Loucy (cell line): ENCODE data around the gene RPL27A.

ENCODE experiments used
- H2AFZ ChIP-seq: fragments of 200-600 bp; sonication (generic); 2 replicates; pipeline ENCODE4 v1.6.0; 2016; ENCODE audit warnings: antibody characterized with exemption, mild to moderate bottlenecking, low read length, moderate library complexity
- H3F3A ChIP-seq: fragments of 200-600 bp; 2 replicates; pipeline ENCODE4 v1.6.0; 2016; ENCODE audit warnings: antibody characterized with exemption, low read depth, mild to moderate bottlenecking
- H3K27me3 ChIP-seq: fragments of 200-600 bp; sonication (generic); 2 replicates; pipeline ENCODE4 v1.6.1; 2014; ENCODE audit warnings: low read length, mild to moderate bottlenecking; ENCODE audit not compliant: insufficient read depth, poor library complexity, severe bottlenecking
- H3K36me3 ChIP-seq: fragments of 200-600 bp; sonication (generic); 2 replicates; pipeline ENCODE4 v1.6.1; 2016; ENCODE audit warnings: low read length; ENCODE audit not compliant: insufficient read depth
- H3K4me1 ChIP-seq: fragments of 200-600 bp; sonication (generic); 2 replicates; pipeline ENCODE4 v1.5.1; 2014; ENCODE audit warnings: low read length, mild to moderate bottlenecking; ENCODE audit not compliant: insufficient read depth, poor library complexity, severe bottlenecking
- H3K4me2 ChIP-seq: fragments of 200-600 bp; sonication (generic); 2 replicates; pipeline ENCODE4 v1.6.0; 2014; ENCODE audit warnings: antibody characterized with exemption, low read length, low read depth, mild to moderate bottlenecking; ENCODE audit not compliant: poor library complexity, severe bottlenecking
- H3K4me3 ChIP-seq: fragments of 200-600 bp; sonication (generic); 2 replicates; pipeline ENCODE4 v1.5.1; 2014; ENCODE audit warnings: low read length, mild to moderate bottlenecking, mixed read lengths; ENCODE audit not compliant: poor library complexity, severe bottlenecking
- H3K79me2 ChIP-seq: fragments of 200-600 bp; sonication (generic); 2 replicates; pipeline ENCODE4 v1.6.1; 2014; ENCODE audit warnings: low read length; ENCODE audit not compliant: insufficient read depth
- H3K9ac ChIP-seq: fragments of 200-600 bp; sonication (generic); 2 replicates; pipeline ENCODE4 v1.6.0; 2014; ENCODE audit warnings: mild to moderate bottlenecking, low read depth, low read length, moderate library complexity; ENCODE audit not compliant: poor library complexity, severe bottlenecking
- H3K9me2 ChIP-seq: fragments of 200-600 bp; sonication (generic); replicated peaks from 2 replicates; pipeline ENCODE4 v1.6.1; 2016; ENCODE audit warnings: low read depth, low read length, mixed read lengths
- H3K9me3 ChIP-seq: fragments of 200-600 bp; sonication (generic); 2 replicates; pipeline ENCODE4 v1.6.1; 2014; ENCODE audit warnings: mild to moderate bottlenecking, antibody characterized with exemption, low read length, low read depth; ENCODE audit not compliant: insufficient read depth
- H4K20me1 ChIP-seq: fragments of 200-600 bp; sonication (generic); 2 replicates; pipeline ENCODE4 v1.6.0; 2014; ENCODE audit warnings: antibody characterized with exemption, low read length, mild to moderate bottlenecking; ENCODE audit not compliant: insufficient read depth, poor library complexity, severe bottlenecking
- CTCF ChIP-seq: fragments of 200-600 bp; sonication (generic); conservative IDR thresholded peaks from 2 replicates; pipeline ENCODE4 v1.5.1; 2014; ENCODE audit warnings: mild to moderate bottlenecking, antibody characterized with exemption, low read length
- EZH2phosphoT487 ChIP-seq: fragments of 200-600 bp; IDR thresholded peaks from 2 replicates; pipeline ENCODE4 v1.6.1; 2018; ENCODE audit warnings: antibody characterized with exemption, mild to moderate bottlenecking, moderate library complexity, borderline replicate concordance

RPL27A gene

DNA sequence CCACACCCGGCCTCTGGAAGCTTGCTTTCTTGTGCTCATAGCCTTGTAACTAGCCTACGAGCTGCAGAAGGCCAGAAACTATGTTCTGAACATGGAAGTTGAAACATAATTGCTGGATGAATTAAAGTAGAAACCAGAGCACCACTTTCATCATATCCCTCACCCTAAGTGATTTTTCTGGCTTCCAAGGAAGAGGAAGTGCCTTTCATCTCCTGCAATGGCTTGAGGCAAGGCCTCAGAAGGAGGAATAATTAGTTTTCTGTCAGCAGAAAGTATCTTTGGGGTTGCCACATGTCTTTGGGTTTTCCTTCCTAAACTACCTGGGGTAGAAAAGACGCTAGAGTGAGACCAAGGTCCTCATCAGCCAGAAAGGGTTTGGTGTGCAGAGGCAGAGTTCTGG lies 14.5 kb downstream of the RPL27A start:
- no peaks in the 10 kb centered on the region for H3K79me2 ChIP-seq
- H4K20me1 ChIP-seq, result no peaks in the 10 kb centered on the region
- H3K36me3 ChIP-seq, result no peaks in the 10 kb centered on the region
- H3K4me3 ChIP-seq, result no peak overlapping the region
- H3K4me1 ChIP-seq, result peaks cover 4% of the 10 kb centered on the region
- TF ChIP-seq CTCF (no peak), EZH2phosphoT487 (no peak)
- no peak overlapping the region for H3K4me2 ChIP-seq
- H3F3A ChIP-seq, result no peaks in the 10 kb centered on the region
- H2AFZ ChIP-seq, result no peak overlapping the region
- no peaks in the 10 kb centered on the region for H3K9me3 ChIP-seq
- H3K27me3 ChIP-seq, result no peaks in the 10 kb centered on the region
- H3K9me2 ChIP-seq, result no peaks in the 10 kb centered on the region
- H3K9ac ChIP-seq, result no peak overlapping the region

GRCh38 chr11:8698379-8698851 lies 15.8 kb downstream of the RPL27A start:
- Histone ChIP-seq H3K4me2 (no peak overlapping the region), H3K9ac (no peak overlapping the region), H3K27me3 (no peaks in the 10 kb centered on the region)

GRCh38 chr11:8698917-8699441 lies 16.4 kb downstream of the RPL27A start:
- H3K4me3 ChIP-seq, result no peak overlapping the region
- peaks cover 4% of the 10 kb centered on the region for H3K4me1 ChIP-seq
- H3K9me3 ChIP-seq, result no peaks in the 10 kb centered on the region
- H3K27me3 ChIP-seq, result no peaks in the 10 kb centered on the region
- no peak overlapping the region for H3K9ac ChIP-seq
- no peaks in the 10 kb centered on the region for H3F3A ChIP-seq
- no peaks in the 10 kb centered on the region for H3K79me2 ChIP-seq
- TF ChIP-seq CTCF (no peak), EZH2phosphoT487 (no peak)
- H3K4me2 ChIP-seq, result no peak overlapping the region
- no peaks in the 10 kb centered on the region for H3K9me2 ChIP-seq
- H2AFZ ChIP-seq, result no peak overlapping the region
- H3K36me3 ChIP-seq, result no peaks in the 10 kb centered on the region
- H4K20me1 ChIP-seq, result no peaks in the 10 kb centered on the region

More at GRCh38 chr11:8698379-8698851, 15.8 kb downstream of the RPL27A start:
- Histone ChIP-seq H3K4me1 (peaks cover 4% of the 10 kb centered on the region), H3K9me3 (no peaks in the 10 kb centered on the region), H2AFZ (no peak overlapping the region), H3K36me3 (no peaks in the 10 kb centered on the region), H3K9me2 (no peaks in the 10 kb centered on the region), H3K79me2 (no peaks in the 10 kb centered on the region), H3F3A (no peaks in the 10 kb centered on the region), H4K20me1 (no peaks in the 10 kb centered on the region), H3K4me3 (no peak overlapping the region)
- TF ChIP-seq CTCF, result no peak
- TF ChIP-seq EZH2phosphoT487, result no peak
